MM.1S (cell line): ENCODE results near the gene SCYGR5.

Experiments
- DNase-seq: peaks from one replicate; pipeline ENCODE4 v3.0.0-alpha.2; 2015
- H2AFZ ChIP-seq: fragments of 300-600 bp; sonication (generic); 2 replicates; pipeline ENCODE4 v1.6.0; 2016; ENCODE audit warnings: antibody characterized with exemption, low read length
- H3F3A ChIP-seq: fragments of 300-600 bp; sonication (generic); 2 replicates; pipeline ENCODE4 v1.6.1; 2016; ENCODE audit warnings: mild to moderate bottlenecking, antibody characterized with exemption, low read length, moderate library complexity, mixed read lengths; ENCODE audit not compliant: insufficient read depth
- H3K27ac ChIP-seq: fragments of 300-600 bp; sonication (generic); 2 replicates; pipeline ENCODE4 v1.5.1; 2016; ENCODE audit warnings: mild to moderate bottlenecking, low read length
- H3K27me3 ChIP-seq: fragments of 300-600 bp; sonication (generic); replicated peaks from 2 replicates; pipeline ENCODE4 v1.6.0; 2016; ENCODE audit warnings: low read length; ENCODE audit not compliant: insufficient read depth
- H3K36me3 ChIP-seq: fragments of 300-600 bp; sonication (generic); replicated peaks from 2 replicates; pipeline ENCODE4 v1.6.1; 2016; ENCODE audit warnings: mild to moderate bottlenecking, low read length, mixed read lengths; ENCODE audit not compliant: insufficient read depth
- H3K4me1 ChIP-seq: fragments of 300-600 bp; sonication (generic); 2 replicates; pipeline ENCODE4 v1.6.1; 2016; ENCODE audit warnings: low read length, mixed read lengths
- H3K4me2 ChIP-seq: fragments of 300-600 bp; sonication (generic); 2 replicates; pipeline ENCODE4 v1.6.0; 2016; ENCODE audit warnings: low read depth, low read length
- H3K4me3 ChIP-seq: fragments of 300-600 bp; sonication (generic); 2 replicates; pipeline ENCODE4 v1.5.1; 2016; ENCODE audit warnings: low read length, mixed read lengths
- H3K79me2 ChIP-seq: fragments of 300-600 bp; sonication (generic); 2 replicates; pipeline ENCODE4 v1.6.1; 2016; ENCODE audit warnings: mixed run types, low read length, mixed read lengths
- H3K9ac ChIP-seq: fragments of 300-600 bp; sonication (generic); 2 replicates; pipeline ENCODE4 v1.6.1; 2016; ENCODE audit warnings: low read length, mixed read lengths
- H3K9me2 ChIP-seq: fragments of 300-600 bp; sonication (generic); replicated peaks from 2 replicates; pipeline ENCODE4 v1.6.1; 2016; ENCODE audit warnings: mild to moderate bottlenecking, low read length, mixed read lengths; ENCODE audit not compliant: insufficient read depth
- H3K9me3 ChIP-seq: fragments of 300-600 bp; sonication (generic); replicated peaks from 2 replicates; pipeline ENCODE4 v1.6.1; 2016; ENCODE audit warnings: mild to moderate bottlenecking, low read length, mixed read lengths; ENCODE audit not compliant: insufficient read depth
- H4K20me1 ChIP-seq: fragments of 300-600 bp; sonication (generic); 2 replicates; pipeline ENCODE4 v1.6.1; 2016; ENCODE audit warnings: mild to moderate bottlenecking, low read length, moderate library complexity, mixed read lengths; ENCODE audit not compliant: insufficient read depth
- CTCF ChIP-seq: fragments of 300-600 bp; sonication (generic); IDR thresholded peaks from 2 replicates; pipeline ENCODE4 v1.5.1; 2016; ENCODE audit warnings: antibody characterized with exemption, low read length, mixed read lengths
- EZH2 ChIP-seq: fragments of 300-600 bp; sonication (generic); optimal IDR thresholded peaks from 2 replicates; pipeline ENCODE3; 2017; ENCODE audit warnings: low read depth, mild to moderate bottlenecking, antibody characterized with exemption, low read length, mixed read lengths
- EZH2phosphoT487 ChIP-seq: fragments of 300-600 bp; sonication (generic); IDR thresholded peaks from 2 replicates; pipeline ENCODE4 v1.6.1; 2018; ENCODE audit warnings: antibody characterized with exemption, low read length

The SCYGR5 gene

DNA sequence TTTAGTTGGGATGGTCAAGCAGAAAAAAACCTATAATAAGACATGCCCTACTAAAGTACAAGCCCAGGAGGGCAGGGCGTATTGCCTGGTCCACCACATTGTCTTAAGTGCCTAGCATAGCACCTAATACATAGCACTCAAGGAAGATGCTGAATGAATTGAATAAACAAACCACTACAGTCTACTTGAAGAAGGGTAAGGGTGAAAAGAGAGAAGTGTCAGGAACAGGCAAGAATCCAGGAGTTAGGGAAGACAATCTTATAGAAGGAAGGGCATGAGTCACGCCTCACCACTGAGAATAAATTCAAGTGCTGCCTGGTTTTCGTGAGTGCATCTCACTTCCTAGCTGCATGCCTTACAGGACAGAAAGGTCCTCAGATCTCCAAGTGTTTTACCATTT is 37.4 kb downstream of the SCYGR5 start:
- no peak for TF ChIP-seq CTCF
- TF ChIP-seq EZH2 = no peak
- no peak for TF ChIP-seq EZH2phosphoT487
- Histone ChIP-seq H3K4me2 (no peak overlapping the region), H3K9me3 (no peaks in the 10 kb centered on the region), H3K9ac (no peak overlapping the region), H3K4me1 (no peaks in the 10 kb centered on the region), H3K79me2 (no peaks in the 10 kb centered on the region), H3K9me2 (no peaks in the 10 kb centered on the region), H3K4me3 (no peak overlapping the region), H3K36me3 (no peaks in the 10 kb centered on the region), H3F3A (no peaks in the 10 kb centered on the region), H3K27ac (no peak overlapping the region), H2AFZ (no peak overlapping the region), H4K20me1 (no peaks in the 10 kb centered on the region), H3K27me3 (no peaks in the 10 kb centered on the region)
- no peak for DNase-seq

DNA sequence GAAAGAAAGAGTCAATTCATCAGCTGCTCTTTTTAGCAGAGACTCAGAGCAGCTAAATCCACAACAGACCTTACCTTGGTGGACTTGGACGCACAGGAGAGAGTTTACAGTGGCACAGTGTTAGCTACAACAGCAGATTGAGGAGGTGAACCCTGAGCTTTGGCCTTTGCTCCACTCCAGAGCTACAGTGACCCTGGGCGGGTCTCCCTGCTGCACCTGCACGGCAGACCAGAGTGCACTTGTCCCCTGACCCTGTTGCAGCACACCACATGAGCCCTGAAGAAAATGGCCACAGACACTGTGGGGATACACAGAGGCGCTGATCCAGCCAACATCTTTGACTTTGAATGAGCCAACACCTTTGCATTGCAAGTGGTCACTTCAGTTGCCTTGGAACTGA is 40.3 kb downstream of the SCYGR5 start:
- Histone ChIP-seq H3K4me1 (no peaks in the 10 kb centered on the region), H4K20me1 (no peaks in the 10 kb centered on the region), H3K36me3 (no peaks in the 10 kb centered on the region), H3K9me3 (no peaks in the 10 kb centered on the region), H3K79me2 (no peaks in the 10 kb centered on the region), H2AFZ (no peak overlapping the region), H3K9me2 (no peaks in the 10 kb centered on the region), H3K9ac (no peak overlapping the region), H3K27me3 (no peaks in the 10 kb centered on the region), H3K4me2 (no peak overlapping the region), H3K27ac (no peak overlapping the region), H3F3A (no peaks in the 10 kb centered on the region), H3K4me3 (no peak overlapping the region)
- TF ChIP-seq EZH2phosphoT487 = no peak
- TF ChIP-seq EZH2 = no peak
- TF ChIP-seq CTCF = no peak
- no peak for DNase-seq

- H3K9ac ChIP-seq = no peak overlapping the region
- no peak for DNase-seq
- H3F3A ChIP-seq = no peaks in the 10 kb centered on the region
- no peaks in the 10 kb centered on the region for H3K9me2 ChIP-seq
- TF ChIP-seq CTCF (no peak), EZH2phosphoT487 (no peak), EZH2 (no peak)
- H3K27ac ChIP-seq = no peak overlapping the region
- no peaks in the 10 kb centered on the region for H3K79me2 ChIP-seq
- no peak overlapping the region for H2AFZ ChIP-seq
- no peaks in the 10 kb centered on the region for H3K9me3 ChIP-seq
- H3K27me3 ChIP-seq = no peaks in the 10 kb centered on the region
- no peak overlapping the region for H3K4me2 ChIP-seq
- no peaks in the 10 kb centered on the region for H3K4me1 ChIP-seq
- no peaks in the 10 kb centered on the region for H3K36me3 ChIP-seq
- no peaks in the 10 kb centered on the region for H4K20me1 ChIP-seq
- no peak overlapping the region for H3K4me3 ChIP-seq
These were observed 40.8 kb downstream of the SCYGR5 start for GRCh38 chr2:227707390-227707789.

DNA sequence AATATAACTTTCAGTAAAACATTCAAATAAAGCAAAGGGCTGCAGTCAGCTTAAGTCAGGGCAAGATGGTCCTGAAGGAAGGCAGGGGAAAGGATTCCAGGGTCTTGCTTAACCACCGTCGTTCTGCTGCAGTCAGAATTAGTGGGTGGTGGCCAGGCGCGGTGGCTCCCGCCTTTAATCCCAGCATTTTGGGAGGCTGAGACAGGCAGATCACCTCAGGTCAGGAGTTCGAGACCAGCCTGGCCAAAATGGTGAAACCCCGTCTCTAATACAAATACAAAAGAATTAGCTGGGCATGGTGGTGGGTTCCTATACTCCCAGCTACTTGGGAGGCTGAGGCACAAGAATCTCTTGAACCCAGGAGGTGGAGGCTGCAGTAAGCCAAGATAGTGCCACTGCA is 44.4 kb downstream of the SCYGR5 start:
- no peaks in the 10 kb centered on the region for H3F3A ChIP-seq
- H3K9ac ChIP-seq = no peak overlapping the region
- H3K9me2 ChIP-seq = no peaks in the 10 kb centered on the region
- no peak overlapping the region for H2AFZ ChIP-seq
- H3K27ac ChIP-seq = no peak overlapping the region
- no peak overlapping the region for H3K4me3 ChIP-seq
- no peaks in the 10 kb centered on the region for H3K4me1 ChIP-seq
- H3K36me3 ChIP-seq = no peaks in the 10 kb centered on the region
- no peaks in the 10 kb centered on the region for H3K79me2 ChIP-seq
- H4K20me1 ChIP-seq = no peaks in the 10 kb centered on the region
- H3K27me3 ChIP-seq = no peaks in the 10 kb centered on the region
- no peak overlapping the region for H3K4me2 ChIP-seq
- TF ChIP-seq CTCF (no peak), EZH2phosphoT487 (no peak), EZH2 (no peak)
- DNase-seq = no peak
- H3K9me3 ChIP-seq = no peaks in the 10 kb centered on the region
